ENCODE data around the gene EEF1A1. TPM values are rescaled to one million over a fixed set of nuclear protein-coding genes. Genes with fewer than 3 reads are reported as not detected.
A peak's percentile ranks its signal among the peaks of the same experiment; 100 is the strongest.

EEF1A1 gene
- total and polyA plus RNA-seq, 12 donors = 988 to 3,224 (median 1,571) TPM

DNA sequence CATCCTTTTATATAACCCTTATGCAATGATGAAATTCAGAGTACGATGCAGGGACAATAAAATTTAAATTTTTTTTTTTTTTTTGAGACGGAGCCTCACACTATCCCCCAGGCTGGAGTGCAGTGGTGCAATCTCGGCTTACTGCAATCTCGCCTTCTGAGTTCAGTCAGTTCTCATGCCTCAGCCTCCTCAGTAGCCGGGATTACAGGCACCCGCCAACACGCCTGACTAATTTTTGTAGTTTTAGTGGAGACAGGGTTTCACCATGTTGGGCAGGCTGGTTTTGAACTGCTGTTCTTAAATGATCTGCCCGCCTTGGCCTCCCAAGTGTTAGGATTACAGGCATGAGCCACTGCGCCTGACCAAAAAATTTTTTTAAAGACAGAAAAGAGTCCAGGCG, 44.1 kb downstream of the EEF1A1 start:
- H3K27me3 ChIP-seq = no peaks in the 10 kb centered on the region
- no peak overlapping the region for H3K27ac ChIP-seq
- TF ChIP-seq, protein P1, sequence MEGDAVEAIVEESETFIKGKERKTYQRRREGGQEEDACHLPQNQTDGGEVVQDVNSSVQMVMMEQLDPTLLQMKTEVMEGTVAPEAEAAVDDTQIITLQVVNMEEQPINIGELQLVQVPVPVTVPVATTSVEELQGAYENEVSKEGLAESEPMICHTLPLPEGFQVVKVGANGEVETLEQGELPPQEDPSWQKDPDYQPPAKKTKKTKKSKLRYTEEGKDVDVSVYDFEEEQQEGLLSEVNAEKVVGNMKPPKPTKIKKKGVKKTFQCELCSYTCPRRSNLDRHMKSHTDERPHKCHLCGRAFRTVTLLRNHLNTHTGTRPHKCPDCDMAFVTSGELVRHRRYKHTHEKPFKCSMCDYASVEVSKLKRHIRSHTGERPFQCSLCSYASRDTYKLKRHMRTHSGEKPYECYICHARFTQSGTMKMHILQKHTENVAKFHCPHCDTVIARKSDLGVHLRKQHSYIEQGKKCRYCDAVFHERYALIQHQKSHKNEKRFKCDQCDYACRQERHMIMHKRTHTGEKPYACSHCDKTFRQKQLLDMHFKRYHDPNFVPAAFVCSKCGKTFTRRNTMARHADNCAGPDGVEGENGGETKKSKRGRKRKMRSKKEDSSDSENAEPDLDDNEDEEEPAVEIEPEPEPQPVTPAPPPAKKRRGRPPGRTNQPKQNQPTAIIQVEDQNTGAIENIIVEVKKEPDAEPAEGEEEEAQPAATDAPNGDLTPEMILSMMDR (IDR thresholded peaks at IDR 0.05) = no peak
- ATAC-seq (no peak), DNase-seq (no peak)
- peaks cover 0 to 8% (median 0%) of the 10 kb centered on the region in 9 donors for H3K4me1 ChIP-seq
- H3K9me3 ChIP-seq = no peaks in the 10 kb centered on the region
- 98% methylated on average over 10 of the region's 10 CpGs for WGBS, 2 donors
- no peak overlapping the region for H3K4me3 ChIP-seq
- intact Hi-C loops (cut with DNase I) = no loop called here
- H3K36me3 ChIP-seq = peaks cover 0 to 100% (median 61%) of the 10 kb centered on the region in 9 donors

DNA sequence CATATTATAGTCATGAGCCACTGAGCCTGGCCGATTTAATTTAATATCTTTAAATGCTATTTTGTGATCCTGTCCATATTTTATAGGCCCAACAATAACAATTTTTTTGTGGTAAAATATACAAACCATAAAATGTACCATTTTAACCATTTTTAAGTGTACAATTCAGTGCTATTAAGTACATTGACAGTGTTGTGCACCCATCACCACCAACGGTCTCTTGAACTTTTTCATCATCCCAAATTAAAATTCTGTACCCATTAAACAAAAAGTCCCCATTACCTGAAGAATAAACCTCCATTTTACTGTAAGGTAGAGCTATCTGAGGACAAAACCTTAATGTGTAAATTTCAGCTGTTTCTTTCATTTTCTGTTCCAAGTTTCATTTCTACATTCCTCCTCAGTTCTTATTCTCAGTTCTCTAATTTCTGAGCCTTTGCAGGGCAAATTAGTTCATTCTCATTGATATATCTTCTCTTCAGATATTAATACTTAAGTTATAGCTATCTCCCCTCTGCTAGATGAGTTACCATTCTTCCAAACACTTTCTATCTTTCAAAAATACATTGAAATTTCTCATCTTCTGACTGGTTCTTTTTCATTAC, 49.0 kb downstream of the EEF1A1 start:
- Histone ChIP-seq H3K4me3 (no peak overlapping the region), H3K36me3 (peaks cover 0 to 100% (median 85%) of the 10 kb centered on the region in 9 donors), H3K27ac (peak overlapping the region in 1 of 10 donors; percentile 66), H3K27me3 (no peaks in the 10 kb centered on the region), H3K4me1 (peaks cover 0 to 19% (median 0%) of the 10 kb centered on the region in 9 donors), H3K9me3 (no peaks in the 10 kb centered on the region)
- TF ChIP-seq, protein P1 (IDR thresholded peaks at IDR 0.05) = no peak
- DNase-seq = no peak
- intact Hi-C loops (cut with DNase I) = no loop called here
- 84 to 92% methylated on average over 2 of the region's 2 CpGs for WGBS, 2 donors
- no peak for ATAC-seq

Other genes starting within 250 kb of the EEF1A1 start
- gene DPPA5, start 166.8 kb downstream of the EEF1A1 start, total RNA-seq = not detected
- gene DPPA5, start 166.8 kb downstream of the EEF1A1 start, polyA plus RNA-seq = not detected
- not detected for gene KHDC3L, start 158.4 kb downstream of the EEF1A1 start, total RNA-seq
- not detected for gene KHDC3L, start 158.4 kb downstream of the EEF1A1 start, polyA plus RNA-seq
- gene OOEP, start 151.1 kb downstream of the EEF1A1 start, total RNA-seq = not detected
- under 1 TPM in 1 of 2 donors, not detected in 1; 0.03 TPM for gene OOEP, start 151.1 kb downstream of the EEF1A1 start, polyA plus RNA-seq
- under 1 TPM in 9 of 10 donors, not detected in 1; 0.09 to 0.78 (median 0.26) TPM for gene DDX43, start 126.2 kb downstream of the EEF1A1 start, total RNA-seq
- under 1 TPM; 0.12 to 0.37 TPM for gene DDX43, start 126.2 kb downstream of the EEF1A1 start, polyA plus RNA-seq
- 1 to 10 TPM in 7 of 10 donors, under 1 TPM in 3; 0.62 to 4.1 (median 1.1) TPM for gene CGAS, start 68.7 kb downstream of the EEF1A1 start, total RNA-seq
- gene CGAS, start 68.7 kb downstream of the EEF1A1 start, polyA plus RNA-seq = 1 to 10 TPM in 1 of 2 donors, under 1 TPM in 1; 0.46 to 1.0 TPM
- gene MTO1, start 59.3 kb downstream of the EEF1A1 start, total RNA-seq = 10 to 100 TPM; 22.0 to 34.2 (median 28.2) TPM
- 10 to 100 TPM; 14.4 to 15.7 TPM for gene MTO1, start 59.3 kb downstream of the EEF1A1 start, polyA plus RNA-seq
- 1 to 10 TPM; 4.2 to 7.6 (median 4.7) TPM for gene SLC17A5, start 133.0 kb upstream of the EEF1A1 start, total RNA-seq
- 1 to 10 TPM; 1.9 to 6.4 TPM for gene SLC17A5, start 133.0 kb upstream of the EEF1A1 start, polyA plus RNA-seq
- gene CD109, start 175.2 kb upstream of the EEF1A1 start, total RNA-seq = 10 to 100 TPM in 5 of 10 donors, 1 to 10 TPM in 5; 5.8 to 15.4 (median 10.2) TPM
- 1 to 10 TPM; 2.3 to 3.1 TPM for gene CD109, start 175.2 kb upstream of the EEF1A1 start, polyA plus RNA-seq

Measured in heart right ventricle (tissue), 16 donors.